Activated gamma-delta T cell (primary cell): ENCODE measurements around the gene GOLGA6L10.
"Not testable (repeated sequence)": the region's sequence is repeated elsewhere in the genome, so short reads cannot be mapped to it uniquely, and the experiment has no call there.

Source experiments
- DNase-seq: peaks from one replicate; lab custom pipeline; 2025; lab: John Stamatoyannopoulos, UW

Gene GOLGA6L10

DNA sequence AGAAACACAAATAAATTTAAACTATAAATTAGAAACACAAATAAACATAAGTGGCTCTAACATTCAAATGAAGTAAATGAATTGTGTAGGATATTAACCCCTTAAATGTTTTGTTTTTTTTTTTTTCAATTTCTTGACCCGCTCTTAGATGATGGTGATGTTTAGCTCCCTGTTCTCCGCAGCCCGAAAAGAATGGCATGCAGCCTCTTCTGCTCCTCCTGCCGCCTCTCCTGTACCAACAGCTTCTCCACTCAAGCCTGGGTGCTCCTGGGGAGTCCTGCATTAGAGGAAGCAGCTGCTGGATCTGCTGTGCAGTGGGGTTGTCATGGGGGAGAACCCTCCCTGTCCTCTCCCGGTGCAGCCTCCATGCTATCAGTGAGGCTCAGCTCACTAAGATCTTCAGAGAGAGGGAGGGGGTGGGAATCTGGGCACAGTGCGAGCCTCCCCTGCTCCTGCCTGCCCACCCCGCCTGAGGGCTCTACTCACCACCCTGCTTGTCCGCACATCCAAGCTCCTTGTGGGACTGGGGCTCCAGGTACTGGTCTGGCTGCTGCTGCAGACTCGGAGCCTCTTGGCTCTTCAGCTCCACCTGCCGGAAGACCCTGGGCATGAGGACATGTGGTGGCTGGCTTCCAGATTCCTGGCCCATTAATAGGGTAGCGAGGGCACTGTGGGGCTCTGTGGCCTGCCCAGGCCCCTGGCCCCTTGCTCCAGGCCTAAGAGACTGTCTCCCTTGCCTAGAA is 6.5 kb downstream of the GOLGA6L10 start:
- not testable (repeated sequence) for DNase-seq

GRCh38 chr15:82338573-82338972 is 10.7 kb downstream of the GOLGA6L10 start:
- not testable (repeated sequence) for DNase-seq

GRCh38 chr15:82338053-82338452 is 11.2 kb downstream of the GOLGA6L10 start:
- DNase-seq, result not testable (repeated sequence)

DNA sequence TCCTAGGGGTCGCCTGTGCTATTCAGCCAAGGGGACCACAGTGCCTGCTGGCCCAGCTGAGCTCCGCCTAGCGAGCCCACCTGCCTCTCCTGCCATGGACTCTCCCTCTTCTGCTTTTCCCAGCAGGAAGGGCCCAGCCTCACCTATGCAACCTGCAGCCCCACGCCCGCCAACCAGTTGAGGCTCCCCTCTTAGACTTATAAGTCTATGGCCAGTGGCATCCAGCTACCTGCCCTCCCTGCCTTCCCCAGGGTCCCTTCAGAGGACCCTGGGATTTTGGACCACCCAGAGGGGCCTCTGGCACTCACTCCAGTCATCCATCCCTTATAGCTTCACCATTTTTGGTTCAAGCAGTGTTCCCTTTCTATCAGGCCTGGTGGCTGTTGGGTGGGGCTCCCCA is 12.2 kb downstream of the GOLGA6L10 start:
- DNase-seq, result not testable (repeated sequence)

DNA sequence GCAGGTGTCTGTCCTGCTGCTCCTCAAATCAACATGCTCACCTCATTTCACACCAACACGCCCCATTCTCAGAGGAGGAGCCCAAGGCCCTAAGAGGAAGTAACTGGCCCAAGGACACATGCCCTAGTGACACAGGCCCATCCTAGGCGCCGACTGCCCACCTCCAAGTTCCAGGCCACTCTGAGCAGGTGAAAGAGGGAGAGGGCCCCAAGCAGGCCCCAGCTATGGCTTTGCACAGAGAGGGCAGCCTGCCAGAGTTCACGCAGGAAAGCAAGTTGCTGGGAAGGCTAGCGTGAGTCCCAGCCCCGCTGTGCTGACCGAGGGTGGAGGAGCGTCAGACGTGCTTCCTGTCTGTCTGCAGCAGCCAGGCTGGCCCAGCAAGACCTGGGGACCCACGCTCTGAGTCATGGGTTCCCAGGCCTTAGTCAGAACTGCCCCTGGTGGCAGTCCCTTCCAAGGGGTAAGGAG is 13.1 kb downstream of the GOLGA6L10 start:
- not testable (repeated sequence) for DNase-seq

- DNase-seq, result not testable (repeated sequence)
Measured at GRCh38 chr15:82335006-82335405, 14.3 kb downstream of the GOLGA6L10 start.

- not testable (repeated sequence) for DNase-seq
Measured at GRCh38 chr15:82334554-82334932, 14.7 kb downstream of the GOLGA6L10 start.

- not testable (repeated sequence) for DNase-seq
Measured at GRCh38 chr15:82333603-82334553, 15.4 kb downstream of the GOLGA6L10 start.

DNA sequence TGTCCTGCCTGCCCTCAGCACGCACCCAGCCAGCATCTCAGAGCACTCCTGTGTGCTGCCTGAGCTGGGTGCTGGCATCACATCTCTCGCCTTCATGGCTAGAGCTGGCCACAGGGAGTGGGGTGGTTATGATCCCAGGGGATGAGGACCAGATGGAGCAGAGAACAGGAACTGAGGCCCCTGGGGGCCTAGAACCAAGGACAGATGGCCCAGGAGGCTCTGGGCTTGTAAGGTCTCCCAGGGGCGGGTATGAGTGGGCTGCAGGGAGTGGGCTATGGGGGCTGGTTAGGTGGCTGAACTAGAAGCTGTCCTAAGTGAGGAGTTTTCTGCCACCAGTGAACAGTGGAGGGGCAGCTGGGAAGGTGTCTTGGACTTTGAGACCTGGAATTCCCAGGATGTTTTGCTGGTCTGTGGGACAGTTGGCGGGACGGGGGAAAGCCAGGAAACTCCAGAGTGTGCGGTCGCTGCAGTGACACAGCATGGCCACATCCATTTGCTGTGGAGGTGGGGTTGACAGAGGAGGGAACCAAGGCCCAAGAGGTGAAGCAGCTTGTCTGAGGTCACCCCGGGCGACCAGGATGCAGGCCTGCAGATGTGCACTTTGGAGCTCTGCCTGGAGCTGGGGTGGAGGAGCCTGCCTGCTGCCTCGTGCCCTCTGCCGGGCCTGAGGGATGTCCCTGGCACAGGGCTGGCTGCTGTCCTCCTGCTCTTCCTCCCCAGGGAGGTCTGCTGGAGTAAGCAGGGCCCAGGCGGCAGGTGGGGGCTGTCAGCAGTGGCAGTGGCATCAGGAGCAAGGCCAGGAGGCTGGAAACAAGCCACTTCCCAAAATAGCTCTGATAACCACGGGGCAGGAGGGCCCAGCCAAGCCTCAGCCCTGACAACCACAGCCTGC is 16.3 kb downstream of the GOLGA6L10 start:
- DNase-seq, result not testable (repeated sequence)

GRCh38 chr15:82331576-82332304 is 17.5 kb downstream of the GOLGA6L10 start:
- not testable (repeated sequence) for DNase-seq

- DNase-seq, result not testable (repeated sequence)
Measured at GRCh38 chr15:82330921-82331320, 18.4 kb downstream of the GOLGA6L10 start.

GRCh38 chr15:82329039-82329438 is 20.2 kb downstream of the GOLGA6L10 start:
- not testable (repeated sequence) for DNase-seq

- not testable (repeated sequence) for DNase-seq
Measured at GRCh38 chr15:82327372-82327771, 21.9 kb downstream of the GOLGA6L10 start.

DNA sequence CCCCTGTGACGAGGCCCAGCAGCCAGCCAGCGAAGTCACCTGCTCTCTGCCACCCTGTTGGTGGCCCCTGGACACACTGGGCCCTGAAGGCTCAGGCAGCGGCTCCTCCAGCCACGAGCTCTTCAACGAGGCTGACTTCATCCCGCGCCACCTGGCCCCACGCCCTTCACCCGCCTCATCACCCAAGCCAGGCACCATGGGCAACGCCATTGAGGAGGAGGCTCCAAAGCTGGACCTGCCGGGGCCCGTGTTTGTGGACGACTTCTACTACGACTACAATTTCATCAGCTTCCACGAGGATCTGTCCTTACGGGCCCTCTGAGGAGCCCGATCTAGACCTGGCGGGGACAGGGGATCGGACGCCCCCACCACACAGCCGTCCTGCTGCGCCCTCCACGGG is 22.4 kb downstream of the GOLGA6L10 start:
- DNase-seq, result not testable (repeated sequence)

- DNase-seq, result not testable (repeated sequence)
Measured at GRCh38 chr15:82325646-82326045, 23.6 kb downstream of the GOLGA6L10 start.

- not testable (repeated sequence) for DNase-seq
Measured at GRCh38 chr15:82324831-82325230, 24.4 kb downstream of the GOLGA6L10 start.

GRCh38 chr15:82322488-82322887 is 26.8 kb downstream of the GOLGA6L10 start:
- not testable (repeated sequence) for DNase-seq

GRCh38 chr15:82320861-82321260 is 28.4 kb downstream of the GOLGA6L10 start:
- DNase-seq, result not testable (repeated sequence)

GRCh38 chr15:82319522-82320278 is 29.6 kb downstream of the GOLGA6L10 start:
- not testable (repeated sequence) for DNase-seq

GRCh38 chr15:82318281-82318680 is 31.0 kb downstream of the GOLGA6L10 start:
- DNase-seq, result not testable (repeated sequence)
